Stimulated activated naive CD4-positive, alpha-beta T cell treated with Interleukin-2 at 50 U/mL for 16 hours (primary cell): ENCODE measurements around the gene RBP5.
"Not testable (repeated sequence)": the region's sequence is repeated elsewhere in the genome, so short reads cannot be mapped to it uniquely, and the experiment has no call there.

ENCODE experiments used
- DNase-seq: peaks from one replicate; lab custom pipeline; 2025; lab: John Stamatoyannopoulos, UW

Gene RBP5

DNA sequence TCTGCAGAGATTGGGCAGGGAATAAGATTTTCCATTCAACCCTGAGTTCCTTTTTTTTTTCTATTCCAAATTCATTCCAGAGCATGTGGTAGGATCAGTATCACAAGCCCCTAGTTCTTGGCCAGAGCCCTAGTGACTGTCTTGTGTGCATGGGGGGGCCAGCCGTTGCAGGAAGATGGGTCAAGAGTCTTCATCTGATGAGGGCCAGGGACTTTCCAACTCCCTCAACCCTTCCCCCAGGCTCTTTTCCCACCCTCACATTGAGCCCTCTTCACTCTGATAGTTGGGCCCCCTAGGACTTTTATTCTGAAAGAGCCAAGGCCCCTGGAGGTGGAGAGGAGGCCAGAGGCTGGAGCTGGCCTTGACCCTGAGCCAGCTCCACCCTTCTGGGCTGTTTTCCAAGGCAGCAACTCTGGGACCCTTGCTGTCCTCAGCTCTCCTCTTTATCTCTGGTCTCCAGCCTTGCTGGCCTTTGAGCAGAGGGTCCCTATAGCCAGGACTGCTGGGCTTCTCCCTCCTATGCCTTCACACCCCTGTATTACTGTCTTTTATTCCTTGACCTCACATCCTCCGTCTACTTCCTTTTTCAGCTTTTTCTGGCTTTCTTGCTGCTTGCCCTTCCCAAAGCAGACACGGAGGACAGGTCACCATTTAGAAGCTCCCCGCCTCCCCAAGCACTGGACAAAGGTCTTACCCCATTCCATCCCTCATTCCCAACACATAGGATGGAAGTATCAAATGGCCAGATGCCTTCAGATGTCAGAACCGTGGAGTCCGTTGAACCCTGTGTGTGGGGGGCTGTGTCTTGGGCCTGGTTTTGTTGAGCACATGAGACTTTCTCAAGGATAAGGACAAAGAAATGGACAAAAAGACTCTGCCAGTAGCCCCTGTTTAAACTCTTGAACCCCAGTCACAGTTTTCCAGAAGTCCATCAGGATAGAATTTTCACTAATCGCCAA, 5.6 kb downstream of the RBP5 start:
- no peak for DNase-seq

DNA sequence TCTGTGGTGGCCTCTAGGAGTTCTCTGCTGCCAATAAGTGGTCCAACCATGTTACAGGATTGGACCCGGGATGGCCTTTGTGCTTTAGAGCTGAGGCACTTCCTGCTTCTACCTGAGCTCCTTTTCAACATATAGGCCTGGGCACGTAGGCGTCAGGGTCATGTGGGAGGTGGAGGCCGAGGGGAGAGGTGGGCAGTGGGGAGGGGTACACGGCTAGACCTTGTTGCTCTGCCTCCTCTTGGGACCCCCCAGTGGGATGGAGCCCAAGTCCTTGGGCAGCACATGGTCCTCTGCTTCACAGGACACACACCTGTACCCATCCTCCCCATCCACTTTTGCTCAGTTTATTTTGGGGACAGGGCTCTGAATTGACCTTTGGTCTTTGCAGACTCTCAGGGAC, 7.4 kb downstream of the RBP5 start:
- DNase-seq: no peak

DNA sequence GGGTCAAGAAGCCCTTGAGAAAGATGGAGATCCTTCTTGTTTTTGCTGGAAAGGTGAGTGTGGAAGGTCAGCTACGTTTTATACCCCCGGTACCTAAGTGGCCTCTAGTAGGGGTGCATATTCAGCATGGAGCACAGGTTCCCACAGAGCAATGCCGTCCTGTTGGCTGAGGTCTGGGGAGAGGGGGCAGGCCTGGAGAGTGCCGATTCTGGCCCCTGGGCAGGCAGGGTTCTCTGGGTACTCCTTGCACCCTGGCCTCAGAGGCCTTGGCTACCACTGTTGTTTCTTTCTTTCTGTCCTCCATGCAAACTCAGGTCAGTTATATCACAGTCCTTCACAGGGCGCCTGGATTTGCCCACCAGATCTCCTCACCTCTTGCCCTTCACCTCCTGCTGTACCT, 8.5 kb downstream of the RBP5 start:
- no peak for DNase-seq

DNA sequence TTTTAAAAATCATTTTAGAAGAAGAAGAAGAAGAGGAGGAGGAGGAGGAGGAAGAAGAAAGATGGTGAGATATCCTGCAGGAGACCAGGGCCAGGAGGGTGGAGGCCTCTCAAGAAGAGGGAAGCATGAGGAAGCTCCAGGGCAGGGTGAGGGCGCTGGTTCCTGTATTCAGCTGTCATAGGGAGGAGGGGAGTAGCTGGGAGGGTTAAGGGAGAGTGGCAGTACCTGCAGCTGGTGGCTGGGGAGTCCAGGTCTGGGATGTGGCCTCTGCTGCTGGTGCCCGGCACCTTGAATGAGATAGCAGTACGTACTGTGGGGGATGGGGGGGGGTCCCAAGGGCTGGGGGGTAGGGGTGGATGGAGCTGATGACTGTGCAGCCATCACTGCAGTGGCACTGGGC, 9.8 kb downstream of the RBP5 start:
- DNase-seq: no peak

DNA sequence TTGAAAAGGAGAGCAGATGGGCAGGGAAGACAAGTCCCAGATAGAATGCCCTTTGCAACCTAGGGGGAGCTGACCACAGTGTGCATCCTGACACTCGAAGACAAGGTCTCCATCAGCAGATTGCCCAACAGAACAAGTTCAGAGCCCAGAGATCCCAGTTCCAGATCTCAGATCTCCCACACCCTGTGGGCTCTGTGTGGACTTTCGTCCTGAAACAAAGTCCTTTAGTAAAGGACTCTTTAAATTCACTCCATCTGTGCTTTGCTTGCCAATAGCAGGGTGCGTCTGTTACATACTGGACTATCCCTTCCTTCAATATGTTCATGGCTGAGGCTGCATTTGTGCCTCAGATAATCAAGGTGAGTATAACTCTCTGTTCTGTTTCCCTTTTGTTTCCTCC, 11.0 kb downstream of the RBP5 start:
- no peak for DNase-seq

DNA sequence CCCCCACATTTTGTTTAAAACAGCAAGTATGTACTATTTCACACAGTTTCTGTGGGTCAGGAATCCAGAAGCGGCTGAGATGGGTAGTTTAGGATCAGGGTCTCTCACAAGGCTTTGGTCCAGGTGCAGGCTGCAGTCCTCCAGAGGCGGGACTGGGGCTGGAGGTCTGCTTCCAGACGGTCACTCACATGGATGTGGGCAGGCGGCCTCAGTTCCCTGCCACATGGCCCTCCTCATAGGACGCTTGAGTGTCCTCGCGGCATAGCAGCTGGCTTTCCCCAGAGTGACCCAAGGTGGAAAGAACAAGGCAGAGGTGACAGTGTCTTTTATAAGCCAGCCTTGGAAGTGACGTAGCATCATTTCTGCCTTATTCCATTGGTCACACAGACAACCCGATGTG, 11.8 kb downstream of the RBP5 start:
- no peak for DNase-seq

DNA sequence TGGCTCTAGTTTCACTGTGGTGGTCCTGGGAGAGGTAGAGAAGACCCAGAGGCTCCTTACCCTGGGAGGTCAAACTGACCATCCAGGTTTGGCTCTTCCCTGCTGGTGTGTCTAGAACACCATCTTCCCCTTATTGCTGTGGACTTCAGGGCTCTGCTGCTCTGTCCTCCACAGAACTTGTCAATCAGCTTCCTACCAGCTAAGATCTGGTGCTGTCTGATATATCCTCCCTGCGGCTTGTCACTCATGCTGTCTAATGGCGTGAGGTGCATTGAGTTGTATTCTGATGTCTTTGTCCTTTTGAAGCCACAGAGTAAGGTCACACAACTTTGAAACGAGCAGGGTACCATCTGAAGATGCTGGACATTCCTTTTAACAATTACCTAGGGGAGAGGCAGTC, 12.5 kb downstream of the RBP5 start:
- no peak for DNase-seq

DNA sequence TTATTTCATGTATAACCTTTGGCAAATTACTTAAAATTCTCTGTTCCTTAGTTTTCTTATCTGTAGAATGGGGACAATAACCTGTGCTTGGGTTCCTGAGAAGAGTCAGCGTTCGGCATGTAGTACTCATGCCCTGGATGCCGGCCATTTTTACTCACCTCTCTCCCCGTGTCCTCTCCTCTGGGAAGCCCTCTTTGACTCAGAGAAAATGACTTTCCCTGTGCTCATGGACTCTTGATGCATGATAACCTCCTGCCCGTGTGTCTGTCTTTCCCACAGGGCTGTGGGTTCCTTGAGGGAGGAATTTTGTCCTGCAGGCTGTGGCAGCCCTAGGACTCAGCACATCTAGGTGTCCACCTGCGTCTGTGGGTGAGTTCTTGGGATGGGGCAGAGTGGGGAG, 13.8 kb downstream of the RBP5 start:
- no peak for DNase-seq

DNA sequence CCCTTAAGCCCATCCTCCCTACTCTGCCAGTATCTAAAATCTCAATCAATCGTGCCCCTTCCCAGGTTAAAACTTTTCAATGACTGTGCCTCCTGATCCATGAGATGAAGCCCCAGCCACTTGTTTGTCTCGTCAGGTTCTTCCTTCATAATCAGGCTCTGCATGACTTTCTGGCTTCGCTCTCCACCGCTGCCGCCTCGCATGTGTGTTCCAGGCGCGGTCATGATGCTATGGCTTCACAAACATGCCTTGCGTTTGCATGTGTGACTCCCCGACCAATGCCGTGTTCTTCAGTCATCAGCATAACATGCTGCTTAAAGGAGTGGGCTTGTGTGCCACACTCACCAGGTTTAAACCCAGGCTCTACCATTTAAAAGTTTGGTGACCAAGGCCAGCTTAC, 14.7 kb downstream of the RBP5 start:
- DNase-seq: no peak

DNA sequence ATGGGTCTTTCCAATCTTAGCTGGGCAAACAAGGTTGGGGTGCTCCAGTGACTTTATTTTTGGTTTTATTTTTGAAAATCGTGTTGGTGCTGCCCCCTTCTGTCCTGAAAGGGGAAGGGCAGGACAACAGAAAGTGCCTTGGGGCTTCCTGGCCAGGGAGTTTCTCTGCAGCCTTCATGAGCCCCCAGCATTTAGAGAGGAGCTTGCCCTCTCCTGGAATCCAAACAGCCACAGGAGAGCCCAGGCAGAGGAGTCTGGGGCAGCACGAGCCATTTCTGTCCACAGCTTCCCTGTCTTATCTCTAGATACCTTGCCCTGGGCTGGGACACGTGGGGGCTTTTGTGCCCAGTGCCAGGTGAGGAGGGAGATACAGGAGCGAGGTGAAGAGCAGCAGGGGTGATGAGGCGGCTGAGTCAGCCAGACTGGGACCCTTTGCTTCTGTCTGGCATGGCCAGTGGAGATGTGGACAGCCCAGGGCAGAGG, 15.3 kb downstream of the RBP5 start:
- DNase-seq: peak; percentile 7

DNA sequence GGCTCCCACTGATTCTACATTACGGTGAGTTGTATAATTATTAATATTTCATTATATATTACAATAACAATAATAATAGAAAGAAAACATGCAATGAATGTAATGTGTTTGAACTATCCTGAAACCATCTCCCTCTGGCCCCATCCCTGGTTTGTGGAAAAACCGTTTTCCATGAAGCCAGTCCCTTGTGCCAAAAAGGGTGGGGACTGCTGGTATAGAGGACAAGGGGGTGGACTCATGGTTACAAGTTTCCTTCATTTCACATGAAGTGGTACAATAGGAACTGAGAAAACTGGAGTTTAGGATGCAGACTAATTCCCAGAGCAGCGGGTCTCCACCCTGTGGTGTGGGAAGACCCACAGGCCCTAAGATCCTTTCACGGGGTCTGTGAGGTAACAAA, 16.6 kb downstream of the RBP5 start:
- DNase-seq: no peak

DNA sequence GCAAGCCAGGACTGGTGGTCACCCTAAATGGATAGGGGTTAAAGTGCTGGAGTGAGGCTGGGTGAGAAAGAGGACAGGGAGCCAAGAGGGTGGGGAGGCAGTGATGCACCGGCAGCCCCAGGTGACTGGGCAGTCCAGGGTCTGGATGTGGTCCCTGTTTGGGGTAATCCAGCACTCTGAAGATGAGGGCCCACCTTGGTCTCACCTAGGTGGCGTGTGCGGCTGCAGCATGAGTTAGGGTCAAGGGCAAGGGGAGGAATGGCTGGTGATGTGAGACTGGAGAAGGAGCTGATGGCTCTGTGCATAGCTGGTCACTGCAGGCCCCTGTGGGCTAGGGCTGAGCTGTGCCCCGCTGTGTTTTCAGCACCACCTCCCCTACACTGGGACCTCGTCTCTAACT, 18.0 kb downstream of the RBP5 start:
- DNase-seq: no peak

DNA sequence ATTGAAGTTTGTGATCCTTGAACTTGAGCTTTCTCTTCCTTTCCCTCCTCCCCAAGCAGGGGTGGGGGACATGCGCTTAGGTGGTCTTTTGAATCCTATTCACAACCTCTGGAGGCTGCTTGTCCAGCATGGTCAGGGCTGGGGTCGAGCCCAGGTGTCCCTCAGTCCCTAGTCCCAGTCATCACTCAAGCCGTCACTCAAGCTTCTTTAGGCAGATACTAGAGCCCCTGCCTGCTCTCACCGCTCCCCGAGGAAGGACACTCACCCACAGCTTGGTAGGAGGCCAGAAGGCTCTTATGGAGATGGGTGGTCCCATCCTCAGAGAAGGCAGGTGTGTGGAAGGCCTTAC, 19.1 kb downstream of the RBP5 start:
- no peak for DNase-seq

DNA sequence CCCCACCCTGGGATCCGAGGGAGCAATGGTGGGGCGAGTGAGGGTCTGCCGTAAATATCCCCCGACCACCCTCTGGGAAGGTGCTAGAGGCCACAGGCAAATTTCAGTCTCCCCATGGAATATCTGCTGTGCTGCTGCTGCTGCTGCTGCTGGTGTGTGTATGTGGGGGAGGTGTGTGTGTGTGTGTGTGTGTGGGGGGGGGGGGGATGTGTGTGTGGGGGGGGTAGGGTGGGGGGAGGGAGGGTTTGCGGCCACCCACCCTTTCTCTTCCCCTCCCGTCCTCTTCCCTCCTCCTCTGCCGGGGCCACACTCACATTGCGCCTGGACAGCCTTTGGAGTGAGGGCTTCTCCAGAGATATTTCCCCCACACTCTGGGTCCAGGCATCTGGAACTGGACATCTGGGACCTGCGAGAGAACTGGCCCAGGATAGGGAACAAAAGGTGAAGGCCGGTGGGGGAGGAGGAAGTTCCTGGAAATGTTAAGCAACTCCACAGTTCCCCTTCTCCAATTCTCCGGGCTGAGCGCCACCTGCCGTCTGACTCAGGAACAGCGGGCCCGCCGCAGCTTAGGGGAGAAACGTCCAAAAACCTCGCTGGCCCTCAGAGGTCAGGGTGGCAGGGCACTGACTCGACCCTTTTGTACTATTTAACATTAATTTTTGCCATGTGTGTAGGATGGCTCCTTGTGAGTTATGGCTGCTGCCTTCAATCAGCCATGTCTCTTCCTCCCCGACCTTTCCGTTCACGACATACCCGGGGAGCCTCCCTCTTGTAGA, 19.7 kb downstream of the RBP5 start, which contains the start of gene C1RL:
Gene C1RL (minus strand): TSS at position 419 of the 776 bp plus-strand sequence. CDS start 34 bp downstream, at position 385.
- DNase-seq: peak; percentile 73

DNA sequence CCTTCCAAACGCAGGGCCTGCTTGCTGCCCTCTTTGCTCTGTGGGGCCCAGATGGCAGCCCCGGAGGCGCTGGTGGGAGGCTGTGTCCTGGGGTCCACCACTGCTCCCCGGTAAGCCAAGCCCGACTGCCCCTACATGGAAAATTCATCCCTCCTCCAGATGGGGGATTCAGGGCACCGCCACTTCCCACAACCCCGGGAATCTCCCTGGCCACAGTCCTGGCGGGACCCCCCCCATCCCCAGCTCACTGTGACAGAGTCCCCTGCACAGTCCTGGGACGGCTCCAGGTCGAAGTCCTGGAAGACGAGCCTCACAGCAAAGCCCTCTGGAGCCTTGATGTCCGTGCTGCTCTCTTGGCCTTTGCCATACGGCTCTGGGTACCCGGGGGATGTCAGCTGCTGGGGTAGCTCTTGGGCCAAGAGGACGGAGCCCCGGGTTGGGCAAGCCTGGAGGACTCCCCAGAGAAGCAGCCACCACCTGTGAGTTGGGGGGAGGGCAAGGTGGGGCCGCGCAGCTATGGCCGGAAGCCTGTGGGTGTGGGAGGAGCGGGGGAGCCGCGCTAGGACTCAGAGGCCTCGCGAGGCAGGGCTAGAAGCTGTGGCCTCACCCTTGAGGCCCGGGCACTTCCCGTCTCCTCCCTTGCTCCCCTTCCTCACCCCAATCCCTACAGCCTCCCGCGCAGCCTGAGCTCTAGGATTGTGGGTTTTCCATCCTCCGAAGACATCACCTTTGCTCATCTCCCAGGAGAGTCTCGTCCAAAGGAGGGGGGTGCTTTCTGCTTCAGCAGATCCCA, 20.5 kb downstream of the RBP5 start:
- peak; percentile 67 for DNase-seq

DNA sequence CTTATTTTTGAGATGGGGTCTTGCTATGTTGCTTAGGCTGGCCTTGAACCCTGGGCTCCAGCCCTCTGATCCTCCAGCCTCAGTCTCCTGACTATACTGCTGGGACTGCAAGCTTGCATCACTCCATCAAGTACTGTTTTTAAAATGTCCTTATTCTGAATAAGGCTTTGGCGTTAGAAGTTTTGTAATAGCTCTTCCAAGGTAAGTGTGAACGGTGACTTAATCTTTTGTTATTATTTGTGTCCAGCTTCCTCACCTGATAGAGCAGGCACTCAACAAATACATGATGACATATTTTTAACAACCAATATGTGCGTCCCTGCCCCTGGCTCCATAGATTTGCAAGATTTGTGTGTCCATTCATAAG, 21.1 kb downstream of the RBP5 start:
- no peak for DNase-seq

DNA sequence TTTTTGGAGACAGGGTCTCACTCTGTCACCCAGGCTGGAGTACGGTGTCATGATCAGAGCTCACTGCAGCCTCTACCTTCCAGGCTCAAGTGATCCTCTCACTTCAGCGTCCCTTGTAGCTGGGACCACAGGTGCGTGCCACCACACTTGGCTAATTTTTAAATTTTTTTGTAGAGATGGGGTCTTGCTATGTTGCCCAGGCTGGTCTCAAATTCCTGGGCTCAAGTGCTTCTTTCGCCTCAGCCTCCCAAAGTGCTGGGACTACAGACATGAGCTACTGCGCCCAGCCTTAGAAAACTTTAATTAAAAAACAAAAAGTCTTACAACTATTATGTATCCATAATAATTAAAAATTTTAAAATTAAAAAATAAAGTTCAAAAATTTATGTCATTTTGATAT, 21.5 kb downstream of the RBP5 start:
- DNase-seq: not testable (repeated sequence)

DNA sequence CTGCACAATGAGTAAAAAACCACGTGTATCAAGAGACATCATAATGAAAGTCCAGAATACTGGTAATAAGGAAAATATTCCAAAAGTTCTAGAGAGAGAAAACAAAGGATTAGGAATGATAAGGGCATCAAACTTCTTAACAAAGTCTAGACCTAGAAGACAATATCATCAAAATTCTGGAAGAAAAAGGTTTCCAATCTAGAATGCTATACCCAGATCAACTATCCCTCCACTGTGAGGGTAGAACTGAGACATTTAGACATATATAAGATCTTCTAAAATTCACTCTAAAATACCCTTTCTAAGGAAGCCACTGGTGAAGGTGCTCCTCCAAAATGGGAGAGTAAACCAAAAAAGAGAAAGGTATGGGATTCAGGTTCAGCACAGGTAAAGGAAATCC, 22.6 kb downstream of the RBP5 start:
- DNase-seq: no peak

DNA sequence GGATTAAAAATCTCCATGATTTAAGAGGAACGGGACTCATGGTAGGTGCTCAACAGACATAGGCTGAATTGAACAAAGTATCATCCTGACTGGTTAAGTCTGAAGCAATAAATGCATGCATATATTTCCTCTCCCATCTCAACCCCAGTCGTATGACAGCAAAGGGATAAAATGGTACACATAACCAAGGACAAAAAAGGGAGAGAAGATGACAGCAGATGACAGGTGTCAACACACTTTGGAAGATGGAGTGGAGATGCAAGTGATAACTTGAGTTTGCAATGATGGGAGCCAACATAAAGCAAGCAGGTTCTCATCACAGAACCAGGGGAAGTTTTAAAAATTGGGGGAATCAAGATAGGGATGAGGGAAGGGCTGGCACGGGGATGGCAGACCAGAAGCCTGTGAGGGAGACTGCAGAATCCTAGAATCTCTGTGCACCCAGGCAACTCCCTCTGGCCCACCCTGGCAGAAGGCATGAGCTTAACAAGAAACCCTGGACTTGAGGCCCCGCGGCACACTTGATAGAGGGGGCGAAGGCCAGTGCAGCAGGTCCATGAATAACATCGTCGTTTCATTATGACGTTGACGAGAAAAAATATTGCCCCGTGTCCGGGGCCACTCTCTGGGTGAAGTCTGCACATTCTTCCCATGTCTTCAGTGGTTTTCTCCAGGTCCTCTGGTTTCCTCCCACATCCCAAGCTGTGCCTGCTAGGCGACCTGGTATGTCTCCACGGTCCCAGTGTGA, 24.7 kb downstream of the RBP5 start:
- DNase-seq: no peak

DNA sequence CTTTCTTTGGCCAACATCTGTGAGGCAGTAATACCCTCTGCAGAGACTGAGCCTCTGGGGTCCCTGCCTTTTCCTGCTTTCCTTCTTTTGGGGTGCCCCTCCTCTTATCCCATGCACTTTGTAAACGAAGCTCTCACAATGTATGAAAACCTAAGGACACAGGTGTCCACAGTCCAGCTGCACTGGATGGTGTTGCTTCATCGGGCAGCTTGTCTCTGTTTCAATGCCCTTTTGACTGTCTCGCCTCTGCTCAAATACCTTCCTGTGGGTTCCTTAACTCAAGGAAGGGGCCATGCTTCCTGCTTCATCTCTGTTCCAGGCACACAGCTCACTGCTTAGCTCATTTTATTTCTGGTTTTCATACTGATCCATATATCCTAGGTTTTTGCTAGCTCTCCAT, 26.1 kb downstream of the RBP5 start:
- no peak for DNase-seq

DNA sequence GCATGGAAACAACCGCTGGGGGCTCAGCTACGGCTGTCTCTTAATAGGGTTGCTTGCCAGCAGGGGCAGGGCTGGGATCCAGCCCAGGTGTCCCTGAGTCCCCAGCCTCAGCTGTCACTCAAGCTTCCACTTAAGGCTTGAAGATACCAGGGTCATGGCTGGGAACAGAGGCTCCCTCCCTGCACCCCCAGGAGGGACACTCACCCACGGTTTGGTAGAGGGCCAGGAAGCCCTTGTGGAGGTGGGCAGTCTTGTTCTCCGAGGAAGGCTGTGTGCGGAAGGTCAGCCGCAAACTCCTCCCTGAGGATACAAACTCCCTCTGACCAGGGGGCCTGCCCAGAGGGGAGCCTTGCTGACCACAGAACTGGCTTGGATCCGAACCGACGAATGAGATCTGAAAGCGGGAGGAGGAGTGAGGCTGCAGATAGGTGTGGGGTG, 27.0 kb downstream of the RBP5 start:
- no peak for DNase-seq
